Motor neuron (in vitro differentiated cells): ENCODE data around the gene NPLOC4. TPM values are rescaled to one million over a fixed set of nuclear protein-coding genes. Genes with fewer than 3 reads are reported as not detected.

Experiments used
- ATAC-seq, 8 experiments: fragments of 200-7000 bp; cut with Tn5 transposase; replicated peaks in 6 of 8; 2 replicates each; pipeline ENCODE4 v1.8.0; 2021; ENCODE audit warnings: mild to moderate bottlenecking in 8 of 8, moderate library complexity in 8 of 8
- H3K27ac ChIP-seq, 2 donors: fragments of 250-450 bp; sonication (Bioruptor Pico); 2 replicates each; pipeline ENCODE4 v1.9.0; 2021; ENCODE audit warnings: antibody characterized with exemption in 2 of 2, mild to moderate bottlenecking in 2 of 2, moderate library complexity in 1 of 2
- H3K4me1 ChIP-seq, 2 donors: fragments of 250-450 bp; sonication (Bioruptor Pico); replicated peaks in 1 of 2; 2 replicates each; pipeline ENCODE4 v1.6.1; 2021; ENCODE audit warnings: antibody characterized with exemption in 2 of 2, mild to moderate bottlenecking in 2 of 2, moderate library complexity in 1 of 2
- H3K4me3 ChIP-seq, 5 donors: fragments of 250-450 bp; sonication (Bioruptor Pico); 2 replicates each; pipeline ENCODE4 v1.9.0; 2021; ENCODE audit warnings: antibody characterized with exemption in 5 of 5, mild to moderate bottlenecking in 5 of 5, moderate library complexity in 4 of 5
- WGBS, 10 experiments: fragments of 450-650 bp; shearing (Covaris generic); methylation state at CpG; one replicate each; pipeline ENCODE4 v1.0.0; 2022; 5-methylcytosine and 5-hydroxymethylcytosine counted together
- in situ Hi-C, 9 experiments: fragments of 400-800 bp; cut with MboI; loops; one replicate each; pipeline ENCODE4 v1.15.0; 2021; ENCODE audit warnings: low sequenced_read_pairs in 9 of 9, low pct_unique_long_range_greater_than_20kb in 2 of 9; ENCODE audit not compliant: unreplicated experiment in 9 of 9
- total RNA-seq, 8 experiments: library from RNA; unstranded; fragments of 300-600 nt; gene quantifications; 2 replicates each; pipeline versions ENCODE4 v1.2.3 to v1.2.4, GENCODE V29; 2022

Gene NPLOC4
- total RNA-seq, 8 experiments from 2014 or later, result 19.3 to 78.3 (median 41.8) TPM

DNA sequence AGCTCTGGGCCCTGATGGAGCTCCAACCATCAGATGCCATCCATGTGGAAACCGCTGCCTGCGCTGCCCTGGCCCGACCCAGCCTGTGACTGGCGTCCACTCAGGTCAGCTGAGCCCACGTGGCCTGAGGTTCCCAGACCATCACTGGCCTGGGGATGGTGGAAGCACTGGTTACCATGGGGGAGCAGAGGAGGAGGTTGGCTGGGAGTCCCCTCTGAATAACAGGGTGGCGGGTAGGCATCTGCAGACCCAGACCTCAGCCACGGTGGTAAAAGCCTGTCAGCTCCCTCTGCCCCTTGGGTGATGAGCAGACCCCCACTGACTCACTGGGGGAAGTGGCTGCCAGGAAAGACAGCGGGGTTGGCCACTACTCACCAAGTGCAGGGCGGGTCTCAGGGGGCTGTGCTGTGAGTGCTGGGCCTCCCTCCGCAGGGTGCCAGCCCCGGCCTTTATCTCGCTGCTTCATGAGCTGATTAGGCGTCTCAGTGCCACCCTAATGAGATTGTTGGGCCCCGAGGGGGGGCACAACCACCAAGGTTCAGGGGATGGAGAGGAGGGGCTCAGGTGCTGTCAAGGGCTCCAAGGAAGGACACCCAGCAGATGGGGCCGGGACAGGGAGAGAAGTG is 19.3 kb upstream of the NPLOC4 start, which contains the start of gene PDE6G:
PDE6G (minus strand) TSS at position 425 of the 626 bp plus-strand sequence. CDS start 3,237 bp downstream, outside the sequence.
- in situ Hi-C loops, result no loop called here
- ATAC-seq, result peak in 2 of 8 experiments; percentile 11 to 16
- WGBS, 10 experiments, result 81 to 95% methylated on average over 4 to 5 of the region's 15 CpGs; no CpG with 5 or more reads in 8 of the 10 experiments
- no peak within 1 kb of the TSS for H3K4me3 ChIP-seq
- H3K4me1 ChIP-seq, result peaks cover 0 to 3% of the 10 kb centered on the region in 2 donors
- no peak within 1 kb of the TSS for H3K27ac ChIP-seq

DNA sequence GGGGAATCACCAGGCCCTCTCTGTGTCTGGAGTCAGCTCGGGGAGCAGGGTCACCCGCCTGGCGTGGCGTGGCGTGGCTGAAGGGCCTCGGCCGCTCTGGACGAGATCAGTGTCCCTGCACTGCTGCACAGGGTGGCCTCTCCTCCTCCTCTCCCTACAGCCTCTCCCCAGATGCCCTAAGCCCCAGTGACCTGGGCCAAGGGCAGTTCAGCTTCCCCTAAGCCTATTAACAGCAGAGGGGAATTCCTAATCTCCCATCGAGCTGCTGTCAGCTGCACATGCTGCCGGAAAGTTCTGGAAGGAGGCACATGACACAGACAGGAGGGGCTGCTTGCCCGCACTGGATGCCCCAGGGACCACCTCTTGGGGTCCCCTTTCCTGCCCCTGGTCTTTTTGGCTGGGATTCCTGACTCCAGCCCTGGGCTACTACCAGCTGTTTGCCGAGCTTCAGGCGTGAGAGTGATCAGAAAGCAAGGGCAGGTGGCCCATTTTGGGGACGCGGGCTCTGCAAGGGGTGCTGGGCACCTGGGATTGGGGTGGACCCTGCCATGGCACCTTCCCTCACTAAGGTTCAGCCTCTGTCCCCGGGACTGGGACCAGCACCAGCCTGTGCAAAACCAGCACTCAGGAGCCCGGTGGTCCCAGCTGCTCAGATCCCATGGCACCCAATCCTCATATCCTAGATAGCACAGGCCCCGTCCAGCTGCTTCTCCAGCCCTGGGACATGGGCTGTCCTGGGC is 18.6 kb upstream of the NPLOC4 start:
- WGBS, 10 experiments, result 70 to 100% (median 84%) methylated on average over 2 to 3 of the region's 18 CpGs; no CpG with 5 or more reads in 4 of the 10 experiments
- no peak overlapping the region for H3K4me3 ChIP-seq
- peak in 4 of 8 experiments; percentile 9 to 13 (median 12) for ATAC-seq

DNA sequence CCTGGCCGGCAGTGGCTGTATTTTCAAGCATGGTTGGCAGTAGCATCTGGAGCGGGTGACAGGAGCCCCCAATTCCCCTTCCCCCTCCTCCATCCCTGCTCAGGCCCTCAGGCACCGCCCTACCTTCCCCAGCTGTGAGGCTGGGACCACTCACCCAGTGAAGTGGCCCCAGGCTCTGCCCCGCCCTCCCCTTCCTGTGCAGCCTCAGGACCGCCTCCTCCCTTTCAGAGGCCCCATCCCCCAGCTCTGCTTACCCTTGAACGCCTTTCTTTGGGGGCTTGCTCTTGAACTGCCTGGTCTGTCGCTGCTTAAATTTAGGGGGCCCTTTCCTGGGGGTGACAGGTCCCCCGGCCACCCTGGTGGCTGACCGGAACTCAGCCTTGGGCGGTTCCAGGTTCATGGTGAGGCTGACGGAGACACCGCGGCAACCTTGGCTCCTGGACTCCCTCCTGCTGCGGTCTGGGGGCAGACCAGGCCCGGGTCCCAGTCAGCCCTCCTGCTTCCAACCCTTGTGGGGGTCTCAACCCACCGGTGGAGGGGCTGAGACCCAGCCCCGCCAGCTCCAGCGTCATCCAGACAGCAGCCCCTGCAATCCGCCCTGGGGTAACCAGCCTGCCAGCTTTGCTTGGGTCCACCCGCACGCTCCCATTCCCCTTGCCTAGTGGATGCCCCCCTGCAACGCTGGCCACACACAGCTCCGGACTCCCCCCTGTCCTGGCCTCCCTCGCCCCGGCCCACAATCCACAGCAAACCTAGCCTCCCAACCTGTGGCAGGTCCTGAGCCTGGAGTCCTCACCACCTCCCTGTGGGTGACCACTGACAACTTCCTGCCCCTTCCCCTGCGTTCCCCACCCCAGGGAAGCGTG is 16.2 kb upstream of the NPLOC4 start:
- peak in 4 of 8 experiments; percentile 11 to 16 (median 14) for ATAC-seq
- Histone ChIP-seq H3K4me1 (peaks cover 0 to 3% of the 10 kb centered on the region in 2 donors), H3K4me3 (no peak overlapping the region), H3K27ac (no peak overlapping the region)
- 40 to 100% (median 68%) methylated on average over 1 to 6 of the region's 27 CpGs; no CpG with 5 or more reads in 4 of the 10 experiments for WGBS, 10 experiments
- in situ Hi-C loops, result no loop called here

More for the DNA sequence above, 18.6 kb upstream of the NPLOC4 start:
- H3K27ac ChIP-seq, result no peak overlapping the region
- H3K4me1 ChIP-seq, result peaks cover 0 to 3% of the 10 kb centered on the region in 2 donors
- in situ Hi-C loops, result no loop called here

DNA sequence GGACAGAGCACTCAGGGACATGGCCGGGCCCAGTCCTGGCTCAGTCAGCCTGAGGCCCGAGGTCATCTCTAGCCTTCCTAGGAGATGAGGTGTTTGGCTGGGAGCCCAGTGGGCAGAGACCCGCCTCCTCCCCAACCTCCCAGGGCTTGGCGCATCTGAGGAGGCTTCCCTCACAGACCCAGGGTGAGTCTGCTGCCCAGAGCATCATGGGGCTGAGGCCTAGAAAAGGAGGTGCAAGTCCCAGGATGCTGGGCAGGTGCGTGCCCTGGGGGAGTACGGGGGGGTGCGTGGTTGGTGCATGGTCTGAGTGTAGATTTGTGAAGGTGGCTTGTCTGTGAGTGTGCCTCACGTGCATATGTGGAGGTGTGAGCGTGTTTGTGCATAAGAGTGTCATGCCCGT is 14.8 kb upstream of the NPLOC4 start:
- 62 to 81% methylated on average over 3 of the region's 10 CpGs; no CpG with 5 or more reads in 8 of the 10 experiments for WGBS, 10 experiments
- in situ Hi-C loops, result no loop called here
- ATAC-seq, result peak in 7 of 8 experiments; percentile 6 to 90 (median 57)
- Histone ChIP-seq H3K4me1 (peaks cover 0 to 3% of the 10 kb centered on the region in 2 donors), H3K4me3 (no peak overlapping the region), H3K27ac (no peak overlapping the region)

DNA sequence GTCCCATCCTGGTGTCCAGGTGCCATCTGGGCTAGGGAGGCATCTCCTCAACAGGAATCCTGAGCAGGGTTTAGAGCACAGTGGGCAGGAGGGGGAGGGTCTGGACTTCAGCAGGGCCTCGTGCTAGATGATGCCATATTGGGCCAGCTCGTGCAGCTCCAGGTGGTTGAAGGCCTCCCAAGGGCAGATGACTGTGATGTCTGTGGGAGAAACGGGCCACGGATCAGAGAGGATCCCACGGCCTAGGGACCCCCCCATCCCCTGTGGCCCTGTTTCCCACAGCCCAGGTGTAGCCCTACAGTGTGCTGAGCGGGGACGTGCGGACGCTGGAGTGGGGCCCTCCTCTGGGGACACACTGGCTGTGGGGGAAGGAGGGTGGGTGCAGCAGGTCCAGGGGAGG is 14.0 kb upstream of the NPLOC4 start:
- H3K4me1 ChIP-seq, result peaks cover 0 to 3% of the 10 kb centered on the region in 2 donors
- in situ Hi-C loops, result no loop called here
- WGBS, 10 experiments, result no CpG with 5 or more reads among the region's 9 CpGs
- H3K4me3 ChIP-seq, result no peak overlapping the region
- H3K27ac ChIP-seq, result no peak overlapping the region
- ATAC-seq, result peak in 1 of 8 experiments; percentile 8

DNA sequence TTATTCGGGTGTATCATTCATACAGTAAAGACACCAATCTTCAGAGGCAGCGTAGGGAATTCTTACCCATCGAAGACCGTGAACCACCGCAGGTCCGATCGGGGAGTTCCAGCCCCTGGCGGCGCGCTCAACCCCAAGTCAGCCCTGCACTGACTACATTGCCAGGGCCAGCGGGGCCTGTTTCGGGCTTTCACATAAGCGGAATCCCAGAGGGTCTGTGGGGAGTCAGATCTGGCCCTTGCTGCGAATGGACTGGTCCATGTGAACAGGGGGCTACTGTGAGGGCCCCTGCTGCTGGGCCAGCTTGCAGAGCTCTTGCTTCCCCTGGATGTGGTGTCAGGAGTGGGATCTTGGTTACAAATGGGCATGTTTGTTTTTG is 11.8 kb upstream of the NPLOC4 start:
- H3K4me3 ChIP-seq, result no peak overlapping the region
- no peak for ATAC-seq

DNA sequence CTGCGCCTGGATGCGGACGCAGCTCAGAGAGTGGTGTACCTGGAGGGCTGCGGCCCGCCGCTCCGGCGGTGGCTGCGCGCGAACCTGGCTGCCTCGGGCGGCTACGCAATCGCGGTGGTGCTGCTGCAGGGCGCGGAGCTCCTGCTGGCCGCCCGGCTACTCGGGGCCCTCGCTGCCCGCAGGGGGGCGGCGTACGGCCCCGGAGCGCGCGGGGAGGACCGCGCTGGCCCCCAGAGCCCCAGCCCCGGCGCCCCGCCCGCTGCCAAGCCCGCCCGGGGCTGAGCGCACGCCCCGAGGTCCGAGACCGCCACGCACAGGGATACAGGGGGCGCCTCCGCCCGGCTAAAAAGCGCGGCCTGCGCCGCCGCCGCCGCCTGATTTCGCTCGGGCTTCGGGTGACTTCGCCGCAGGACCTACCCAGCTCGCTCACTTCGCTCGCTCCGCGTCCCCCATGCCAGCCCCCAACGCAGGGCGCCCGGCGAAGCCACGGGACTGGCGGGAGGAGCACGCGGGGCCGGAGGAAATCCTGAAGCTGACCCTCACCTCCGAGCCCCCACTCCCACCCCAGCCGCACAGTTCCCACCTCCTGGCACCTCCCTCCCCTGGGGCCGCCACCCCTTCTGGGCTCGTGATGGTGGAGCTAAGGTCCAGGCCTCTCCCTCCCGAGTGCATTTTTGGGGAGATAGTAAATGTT is 11.2 kb upstream of the NPLOC4 start:
- ATAC-seq, result peak in 2 of 8 experiments; percentile 3 to 20
- H3K4me3 ChIP-seq, result no peak overlapping the region
- in situ Hi-C loops, result no loop called here
- WGBS, 10 experiments, result 4 to 50% methylated on average over 2 to 5 of the region's 78 CpGs; no CpG with 5 or more reads in 8 of the 10 experiments
- peaks cover 0 to 3% of the 10 kb centered on the region in 2 donors for H3K4me1 ChIP-seq
- H3K27ac ChIP-seq, result no peak overlapping the region

More for the DNA sequence above, 11.8 kb upstream of the NPLOC4 start:
- in situ Hi-C loops, result no loop called here
- Histone ChIP-seq H3K4me1 (peaks cover 0 to 3% of the 10 kb centered on the region in 2 donors), H3K27ac (no peak overlapping the region)
- 28 to 100% (median 80%) methylated on average over 1 to 6 of the region's 14 CpGs; no CpG with 5 or more reads in 7 of the 10 experiments for WGBS, 10 experiments

DNA sequence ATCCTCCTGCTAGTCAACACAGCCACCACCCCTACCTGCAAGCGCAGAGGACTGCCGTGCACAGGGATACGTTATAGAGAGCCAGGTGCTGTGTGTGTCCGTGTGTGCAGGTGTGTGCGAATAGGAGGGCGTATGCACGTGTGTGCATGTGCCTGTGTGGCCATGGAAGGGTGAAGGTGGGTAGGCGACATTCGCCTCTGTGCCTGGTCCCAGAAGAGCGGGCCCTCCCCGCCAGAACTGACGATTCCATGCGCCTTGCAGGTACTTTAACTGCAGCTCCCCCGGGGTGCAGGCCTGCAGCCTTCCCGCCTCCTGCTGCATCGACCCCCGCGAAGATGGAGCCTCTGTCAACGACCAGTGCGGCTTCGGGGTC is 10.7 kb upstream of the NPLOC4 start:
- Histone ChIP-seq H3K4me3 (no peak overlapping the region), H3K4me1 (no peaks in the 10 kb centered on the region), H3K27ac (no peak overlapping the region)
- ATAC-seq, result peak in 1 of 8 experiments; percentile 1
- 0 to 88% (median 55%) methylated on average over 1 to 8 of the region's 21 CpGs; no CpG with 5 or more reads in 7 of the 10 experiments for WGBS, 10 experiments
- in situ Hi-C loops, result no loop called here

DNA sequence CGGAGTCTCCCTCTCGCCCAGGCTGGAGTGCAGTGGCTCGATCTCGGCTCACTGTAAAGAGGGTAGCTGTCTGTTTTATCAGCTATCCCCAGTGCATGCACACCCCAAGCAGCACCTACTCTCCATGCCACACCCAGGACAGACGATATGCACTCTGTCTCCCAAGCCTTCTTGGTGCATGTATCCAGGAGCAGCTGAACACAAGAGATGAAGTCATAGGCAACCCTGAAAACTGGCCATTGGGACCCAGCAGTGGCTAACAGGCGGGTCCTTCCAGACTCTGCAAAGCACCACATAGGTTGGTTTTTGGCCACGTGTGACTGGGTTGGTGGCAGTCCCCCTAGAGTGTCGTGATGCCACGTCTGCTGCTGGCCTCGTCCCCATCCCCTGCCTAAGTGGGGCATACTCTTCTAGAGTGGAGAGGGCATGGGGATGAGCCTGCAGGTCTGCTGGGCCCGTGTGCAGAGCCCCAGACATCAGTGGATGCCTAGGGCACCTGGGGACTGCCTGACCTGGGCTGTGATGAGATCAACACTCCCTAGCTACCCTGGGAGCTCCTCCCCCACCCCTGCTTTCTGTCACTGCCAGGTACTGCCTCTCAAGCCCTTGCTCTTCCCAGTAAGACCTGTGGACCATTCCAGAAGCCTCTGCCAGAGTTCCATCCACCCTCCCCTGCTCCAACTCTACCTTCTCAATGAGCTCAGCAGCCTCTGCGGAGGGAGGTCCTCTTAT is 10.1 kb upstream of the NPLOC4 start:
- Histone ChIP-seq H3K27ac (no peak overlapping the region), H3K4me1 (no peaks in the 10 kb centered on the region), H3K4me3 (no peak overlapping the region)
- 44 to 80% (median 64%) methylated on average over 1 to 6 of the region's 12 CpGs; no CpG with 5 or more reads in 7 of the 10 experiments for WGBS, 10 experiments
- peak in 3 of 8 experiments; percentile 9 to 16 (median 9) for ATAC-seq
- in situ Hi-C loops, result no loop called here

DNA sequence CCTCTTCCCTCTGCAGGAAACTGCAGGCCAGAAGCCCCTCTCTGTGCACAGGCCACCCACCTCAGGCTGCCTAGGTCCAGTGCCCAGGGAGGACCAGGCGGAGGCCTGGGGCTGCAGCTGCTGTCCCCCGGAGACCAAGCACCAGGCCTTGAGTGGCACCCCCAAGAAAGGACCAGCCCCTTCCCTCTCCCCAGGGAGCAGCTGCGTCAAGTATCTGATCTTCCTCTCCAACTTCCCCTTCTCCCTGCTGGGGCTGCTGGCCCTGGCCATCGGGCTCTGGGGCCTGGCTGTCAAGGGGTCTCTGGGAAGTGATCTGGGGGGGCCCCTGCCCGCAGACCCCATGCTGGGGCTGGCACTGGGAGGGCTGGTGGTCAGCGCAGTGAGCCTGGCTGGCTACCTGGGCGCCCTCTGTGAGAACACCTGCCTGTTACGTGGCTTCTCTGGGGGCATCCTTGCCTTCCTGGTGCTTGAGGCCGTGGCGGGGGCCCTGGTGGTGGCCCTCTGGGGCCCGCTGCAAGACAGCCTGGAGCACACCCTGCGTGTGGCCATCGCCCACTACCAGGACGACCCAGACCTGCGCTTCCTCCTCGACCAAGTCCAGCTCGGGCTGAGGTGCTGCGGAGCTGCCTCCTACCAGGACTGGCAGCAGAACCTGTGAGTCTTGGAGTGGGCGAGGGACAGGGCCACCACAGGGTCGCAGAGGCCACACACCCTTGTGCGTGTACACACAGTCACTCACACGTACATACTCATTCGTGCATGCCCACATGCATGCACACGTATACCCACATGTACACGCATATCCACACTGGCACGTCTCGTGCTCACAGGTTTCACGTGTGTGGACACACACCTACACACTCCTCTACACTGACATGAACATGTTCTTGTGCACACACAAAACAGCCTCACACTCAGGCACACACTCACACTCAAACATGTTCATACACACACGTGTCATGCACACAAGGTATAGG is 8.4 kb upstream of the NPLOC4 start:
- 70 to 80% (median 75%) methylated on average over 1 to 11 of the region's 29 CpGs; no CpG with 5 or more reads in 5 of the 10 experiments for WGBS, 10 experiments
- H3K4me3 ChIP-seq, result no peak overlapping the region
- no peak overlapping the region for H3K27ac ChIP-seq
- in situ Hi-C loops, result no loop called here
- ATAC-seq, result peak in 2 of 8 experiments; percentile 14
- H3K4me1 ChIP-seq, result no peaks in the 10 kb centered on the region

DNA sequence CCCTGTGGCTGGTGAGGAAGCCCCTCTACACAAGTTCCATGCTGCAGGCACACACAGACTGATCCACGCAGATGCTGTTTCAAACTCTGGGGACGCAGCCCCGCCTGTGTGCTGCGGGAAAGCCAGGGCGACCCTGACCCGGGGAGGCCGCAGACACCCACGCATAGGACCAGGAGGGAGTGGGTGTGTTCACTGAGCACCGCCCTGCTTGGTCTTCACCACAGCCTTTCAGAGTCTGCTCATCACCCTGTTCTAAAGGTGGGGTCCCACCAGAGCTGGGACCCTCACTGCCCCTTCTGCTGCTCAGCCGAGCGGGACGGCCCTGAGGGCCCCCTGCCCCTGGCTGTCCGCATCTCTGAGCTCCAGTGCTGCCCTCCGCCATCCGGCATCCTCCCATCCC is 7.6 kb upstream of the NPLOC4 start:
- WGBS, 10 experiments, result 80 to 100% (median 83%) methylated on average over 1 to 3 of the region's 15 CpGs; no CpG with 5 or more reads in 6 of the 10 experiments
- H3K4me1 ChIP-seq, result no peaks in the 10 kb centered on the region
- ATAC-seq, result peak in 1 of 8 experiments; percentile 4
- H3K4me3 ChIP-seq, result no peak overlapping the region
- in situ Hi-C loops, result no loop called here
- no peak overlapping the region for H3K27ac ChIP-seq
